DOHH2 (cell line): ENCODE measurements around the gene C1RL.

ENCODE experiments used
- CTCF ChIP-seq: fragments of 200-600 bp; sonication (generic); IDR thresholded peaks from one replicate; pipeline ENCODE4 v1.5.1; 2014; ENCODE audit warnings: antibody characterized with exemption, mild to moderate bottlenecking, low read depth, low read length; ENCODE audit not compliant: poor library complexity, severe bottlenecking
- EZH2phosphoT487 ChIP-seq: fragments of 200-600 bp; sonication (generic); IDR thresholded peaks from 2 replicates; pipeline ENCODE4 v1.6.1; 2017; ENCODE audit warnings: borderline replicate concordance, mild to moderate bottlenecking, antibody characterized with exemption, low read length, moderate library complexity, mixed read lengths

- no peak for TF ChIP-seq CTCF
- no peak for TF ChIP-seq EZH2phosphoT487
Measured at GRCh38 chr12:7083125-7083524, 25.9 kb downstream of the C1RL start.
